Gastroesophageal sphincter (tissue), 4 donors: Measurements from ENCODE around the gene ROCK1. TPM values are rescaled to one million over a fixed set of nuclear protein-coding genes. Genes with fewer than 3 reads are reported as not detected.
A peak's percentile ranks its signal among the peaks of the same experiment; 100 is the strongest.
"Not testable (repeated sequence)": the region's sequence is repeated elsewhere in the genome, so short reads cannot be mapped to it uniquely, and the experiment has no call there.

Source experiments
- ATAC-seq: fragments of 150-250 bp; one replicate; pipeline ENCODE4 v1.9.1; 2016; ENCODE audit warnings: mild to moderate bottlenecking, moderate library complexity
- H3K27ac ChIP-seq, 4 donors: fragments of 200-600 bp; sonication (generic) in 3 of 4; 1 replicate in 3 of 4; 2 replicates in 1 of 4; pipeline ENCODE4 v1.5.1; 2016 to 2019
- H3K27me3 ChIP-seq: fragments of 200-600 bp; sonication (generic); one replicate; pipeline ENCODE4 v1.5.1; 2019
- H3K36me3 ChIP-seq, 2 donors: fragments of 200-600 bp; sonication (generic); one replicate each; pipeline ENCODE4 v1.5.1; 2019; ENCODE audit warnings: control low read depth in 1 of 2
- H3K4me1 ChIP-seq, 3 donors: fragments of 200-600 bp; sonication (generic); 1 replicate in 2 of 3; 2 replicates in 1 of 3; pipeline ENCODE4 v1.5.1; 2016 to 2019; ENCODE audit warnings: control low read depth in 2 of 3
- H3K4me3 ChIP-seq, 2 donors: fragments of 200-600 bp; sonication (generic); one replicate each; pipeline ENCODE4 v1.5.1; 2019; ENCODE audit warnings: mild to moderate bottlenecking in 1 of 2, moderate library complexity in 1 of 2
- H3K9me3 ChIP-seq, 3 donors: fragments of 200-600 bp; sonication (generic); one replicate each; pipeline ENCODE4 v1.5.1; 2017 to 2019; ENCODE audit warnings: control low read depth in 2 of 3
- EP300 ChIP-seq: sonication (generic); formaldehyde crosslinking; IDR thresholded peaks from one replicate; pipeline ENCODE4 v1.6.1; 2017; ENCODE audit warnings: antibody characterized with exemption, mild to moderate bottlenecking
- POLR2A ChIP-seq, 2 donors: fragments of 450-650 bp; IDR thresholded peaks; one replicate each; pipeline ENCODE4 v1.6.1; 2017; ENCODE audit warnings: antibody characterized with exemption in 2 of 2, mild to moderate bottlenecking in 2 of 2, moderate library complexity in 1 of 2
- POLR2AphosphoS5 ChIP-seq: sonication (generic); formaldehyde crosslinking; IDR thresholded peaks from one replicate; pipeline ENCODE4 v1.6.1; 2017; ENCODE audit warnings: antibody characterized with exemption
- WGBS, 2 donors: methylation state at CpG; one replicate each; pipeline ENCODE4 v1.1.5; 2018; ENCODE audit warnings: low coverage in 1 of 2; 5-methylcytosine and 5-hydroxymethylcytosine counted together
- total RNA-seq, 4 donors: library from RNA; depleted of rRNA; stranded (reverse); fragments of >200 nt; gene quantifications; one replicate each; pipeline ENCODE4 v1.1.0, GENCODE V29; 2016
- TF ChIP-seq, protein P1 (sequence below), 4 experiments: fragments of 200-600 bp in 2 of 4; fragments of 450-650 bp in 2 of 4; sonication (generic) in 1 of 4; IDR thresholded peaks; one replicate each; pipeline ENCODE4 v1.5.1; 2017 to 2019; ENCODE audit warnings: antibody characterized with exemption in 4 of 4, mild to moderate bottlenecking in 2 of 4, moderate library complexity in 2 of 4

Gene ROCK1
- total RNA-seq, 4 donors from 2014 or later: 130 to 139 (median 133) TPM

DNA sequence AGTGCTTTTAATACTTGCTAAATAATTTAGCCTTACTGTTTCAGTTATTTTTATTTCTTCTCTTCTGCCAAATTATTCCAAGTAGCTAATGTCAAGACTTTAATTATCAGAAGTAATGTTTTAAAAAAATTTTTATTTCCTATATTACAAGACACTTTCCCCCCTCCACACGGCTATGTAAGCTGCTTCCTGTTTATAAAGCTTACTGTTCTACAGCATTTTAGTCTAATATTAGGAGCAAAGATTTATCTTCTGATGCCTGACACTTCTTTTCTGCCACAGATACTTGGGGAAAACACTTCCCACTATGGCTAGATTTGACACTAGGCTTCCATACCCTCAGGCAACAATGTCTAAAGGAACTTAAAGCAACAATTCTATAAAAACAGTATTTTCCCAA is 62.3 kb downstream of the ROCK1 start:
- H3K36me3 ChIP-seq: peaks cover 0 to 12% of the 10 kb centered on the region in 2 donors
- ATAC-seq: no peak
- H3K4me1 ChIP-seq: peaks cover 26 to 79% (median 38%) of the 10 kb centered on the region in 3 donors
- peak overlapping the region; percentile 7 to 75 (median 30) for H3K27ac ChIP-seq
- H3K9me3 ChIP-seq: no peaks in the 10 kb centered on the region
- H3K4me3 ChIP-seq: no peak overlapping the region
- H3K27me3 ChIP-seq: no peaks in the 10 kb centered on the region
- no peak for TF ChIP-seq POLR2A (IDR thresholded peaks at IDR 0.05)
- TF ChIP-seq POLR2AphosphoS5: no peak
- TF ChIP-seq EP300: no peak
- TF ChIP-seq, protein P1, sequence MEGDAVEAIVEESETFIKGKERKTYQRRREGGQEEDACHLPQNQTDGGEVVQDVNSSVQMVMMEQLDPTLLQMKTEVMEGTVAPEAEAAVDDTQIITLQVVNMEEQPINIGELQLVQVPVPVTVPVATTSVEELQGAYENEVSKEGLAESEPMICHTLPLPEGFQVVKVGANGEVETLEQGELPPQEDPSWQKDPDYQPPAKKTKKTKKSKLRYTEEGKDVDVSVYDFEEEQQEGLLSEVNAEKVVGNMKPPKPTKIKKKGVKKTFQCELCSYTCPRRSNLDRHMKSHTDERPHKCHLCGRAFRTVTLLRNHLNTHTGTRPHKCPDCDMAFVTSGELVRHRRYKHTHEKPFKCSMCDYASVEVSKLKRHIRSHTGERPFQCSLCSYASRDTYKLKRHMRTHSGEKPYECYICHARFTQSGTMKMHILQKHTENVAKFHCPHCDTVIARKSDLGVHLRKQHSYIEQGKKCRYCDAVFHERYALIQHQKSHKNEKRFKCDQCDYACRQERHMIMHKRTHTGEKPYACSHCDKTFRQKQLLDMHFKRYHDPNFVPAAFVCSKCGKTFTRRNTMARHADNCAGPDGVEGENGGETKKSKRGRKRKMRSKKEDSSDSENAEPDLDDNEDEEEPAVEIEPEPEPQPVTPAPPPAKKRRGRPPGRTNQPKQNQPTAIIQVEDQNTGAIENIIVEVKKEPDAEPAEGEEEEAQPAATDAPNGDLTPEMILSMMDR (IDR thresholded peaks at IDR 0.05): no peak
- 6 to 18% methylated on average over 1 of the region's 1 CpG for WGBS, 2 donors

- no peak for ATAC-seq
- peaks cover 17 to 76% (median 24%) of the 10 kb centered on the region in 3 donors for H3K4me1 ChIP-seq
- H3K9me3 ChIP-seq: no peaks in the 10 kb centered on the region
- peak overlapping the region in 1 of 4 donors; percentile 12 for H3K27ac ChIP-seq
- WGBS, 2 donors: 64 to 80% methylated on average over 2 to 3 of the region's 3 CpGs
- TF ChIP-seq POLR2AphosphoS5 (no peak), EP300 (no peak), POLR2A (IDR thresholded peaks at IDR 0.05) (no peak)
- TF ChIP-seq, protein P1 (IDR thresholded peaks at IDR 0.05): no peak
- no peaks in the 10 kb centered on the region for H3K27me3 ChIP-seq
- H3K4me3 ChIP-seq: no peak overlapping the region
- peaks cover 0 to 12% of the 10 kb centered on the region in 2 donors for H3K36me3 ChIP-seq
Observed at GRCh38 chr18:21047126-21047525, 64.5 kb downstream of the ROCK1 start.

DNA sequence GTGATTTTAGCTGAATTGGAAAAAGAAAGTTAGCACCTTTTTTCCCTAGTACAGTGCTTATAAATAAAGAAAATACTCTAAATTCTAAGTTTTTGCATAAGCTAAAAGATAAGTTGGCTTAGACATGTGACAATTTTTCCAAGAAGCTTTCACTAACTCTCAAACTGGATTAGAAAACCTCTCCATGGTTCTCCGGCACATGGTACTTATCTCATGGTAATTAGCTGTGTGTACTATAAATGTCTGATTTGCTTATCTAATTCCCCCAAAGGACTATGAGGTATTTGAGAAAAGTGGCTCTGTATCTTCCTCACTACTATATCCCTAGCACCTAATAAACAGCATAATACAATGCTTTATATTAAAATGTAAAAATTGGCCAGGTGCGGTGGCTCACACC is 71.1 kb downstream of the ROCK1 start:
- peaks cover 0 to 31% of the 10 kb centered on the region in 2 donors for H3K36me3 ChIP-seq
- no peak overlapping the region for H3K27ac ChIP-seq
- ATAC-seq: no peak
- H3K27me3 ChIP-seq: no peaks in the 10 kb centered on the region
- TF ChIP-seq POLR2AphosphoS5: no peak
- TF ChIP-seq EP300: no peak
- TF ChIP-seq POLR2A (IDR thresholded peaks at IDR 0.05): no peak
- TF ChIP-seq, protein P1 (IDR thresholded peaks at IDR 0.05): no peak
- 81 to 86% methylated on average over 1 to 2 of the region's 2 CpGs for WGBS, 2 donors
- H3K4me1 ChIP-seq: peaks cover 0 to 45% (median 3%) of the 10 kb centered on the region in 3 donors
- H3K4me3 ChIP-seq: no peak overlapping the region
- no peaks in the 10 kb centered on the region for H3K9me3 ChIP-seq

GRCh38 chr18:21038201-21038600 is 73.4 kb downstream of the ROCK1 start:
- H3K4me3 ChIP-seq: no peak overlapping the region
- no peak overlapping the region for H3K27ac ChIP-seq
- H3K9me3 ChIP-seq: no peaks in the 10 kb centered on the region
- H3K36me3 ChIP-seq: peaks cover 0 to 30% of the 10 kb centered on the region in 2 donors
- TF ChIP-seq EP300: no peak
- no peak for TF ChIP-seq POLR2AphosphoS5
- TF ChIP-seq, protein P1 (IDR thresholded peaks at IDR 0.05): no peak
- TF ChIP-seq POLR2A (IDR thresholded peaks at IDR 0.05): no peak
- peaks cover 0 to 22% (median 0%) of the 10 kb centered on the region in 3 donors for H3K4me1 ChIP-seq
- no peaks in the 10 kb centered on the region for H3K27me3 ChIP-seq
- no peak for ATAC-seq

DNA sequence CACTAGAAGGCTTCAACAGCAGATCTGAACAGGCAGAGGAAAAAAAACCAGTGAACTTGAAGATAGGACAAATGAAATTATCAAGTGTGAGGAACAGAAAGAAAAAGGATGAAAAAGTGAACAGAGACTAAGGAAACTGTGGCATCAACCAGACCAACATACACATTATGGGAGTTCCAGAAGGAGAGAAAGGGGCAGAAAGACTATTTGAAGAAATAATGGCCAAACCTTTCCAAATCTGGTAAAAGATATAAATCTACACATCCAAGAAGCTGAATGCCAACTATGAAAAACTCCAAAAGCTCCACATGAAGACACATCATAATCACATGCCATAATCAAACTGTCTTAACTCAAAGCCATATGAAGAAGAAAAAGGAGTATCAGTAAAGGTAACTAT is 79.8 kb downstream of the ROCK1 start:
- H3K9me3 ChIP-seq: peaks cover 0 to 16% (median 0%) of the 10 kb centered on the region in 3 donors
- no peak overlapping the region for H3K27ac ChIP-seq
- H3K4me3 ChIP-seq: no peak overlapping the region
- no peaks in the 10 kb centered on the region for H3K27me3 ChIP-seq
- H3K36me3 ChIP-seq: peaks cover 0 to 52% of the 10 kb centered on the region in 2 donors
- TF ChIP-seq, protein P1 (IDR thresholded peaks at IDR 0.05): no peak
- TF ChIP-seq EP300 (no peak), POLR2A (IDR thresholded peaks at IDR 0.05) (no peak), POLR2AphosphoS5 (no peak)
- no peak for ATAC-seq
- peaks cover 0 to 4% (median 0%) of the 10 kb centered on the region in 3 donors for H3K4me1 ChIP-seq

DNA sequence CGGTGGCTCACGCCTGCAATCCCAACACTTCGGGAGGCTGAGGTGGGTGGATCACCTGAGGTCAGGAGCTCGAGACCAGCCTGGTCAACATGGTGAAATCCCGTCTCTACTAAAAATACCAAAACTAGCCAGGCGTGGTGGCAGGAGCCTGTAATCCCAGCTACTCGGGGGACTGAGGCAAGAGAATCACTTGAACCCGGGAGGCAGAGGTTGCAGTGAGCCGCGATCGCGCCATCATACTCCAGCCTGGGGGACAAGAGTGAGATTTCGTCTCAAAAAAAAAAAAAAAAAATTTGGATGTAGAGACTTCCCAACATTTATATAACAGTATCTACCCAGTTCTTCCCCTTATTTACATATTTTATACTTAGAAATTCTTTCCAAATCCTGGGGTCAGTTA is 93.4 kb downstream of the ROCK1 start:
- not testable (repeated sequence) for H3K4me3 ChIP-seq, H3K9me3 ChIP-seq, H3K27ac ChIP-seq, ATAC-seq, H3K27me3 ChIP-seq
- WGBS, 2 donors: 86 to 100% methylated on average over 1 of the region's 13 CpGs
- H3K36me3 ChIP-seq: peaks cover 0 to 67% of the 10 kb centered on the region in 2 donors
- H3K4me1 ChIP-seq: peaks cover 0 to 26% (median 0%) of the 10 kb centered on the region in 3 donors
